GM18868 (cell line): Measurements from ENCODE around the gene ZNF322.
"Not testable (repeated sequence)": the region's sequence is repeated elsewhere in the genome, so short reads cannot be mapped to it uniquely, and the experiment has no call there.

Experiments used
- ATAC-seq: cut with Tn5 transposase; IDR thresholded peaks from one replicate; pipeline ENCODE4 v1.9.1; 2021; ENCODE audit warnings: mild to moderate bottlenecking, moderate library complexity; ENCODE audit not compliant: unreplicated experiment

ZNF322 gene, protein sequence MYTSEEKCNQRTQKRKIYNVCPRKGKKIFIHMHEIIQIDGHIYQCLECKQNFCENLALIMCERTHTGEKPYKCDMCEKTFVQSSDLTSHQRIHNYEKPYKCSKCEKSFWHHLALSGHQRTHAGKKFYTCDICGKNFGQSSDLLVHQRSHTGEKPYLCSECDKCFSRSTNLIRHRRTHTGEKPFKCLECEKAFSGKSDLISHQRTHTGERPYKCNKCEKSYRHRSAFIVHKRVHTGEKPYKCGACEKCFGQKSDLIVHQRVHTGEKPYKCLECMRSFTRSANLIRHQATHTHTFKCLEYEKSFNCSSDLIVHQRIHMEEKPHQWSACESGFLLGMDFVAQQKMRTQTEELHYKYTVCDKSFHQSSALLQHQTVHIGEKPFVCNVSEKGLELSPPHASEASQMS

DNA sequence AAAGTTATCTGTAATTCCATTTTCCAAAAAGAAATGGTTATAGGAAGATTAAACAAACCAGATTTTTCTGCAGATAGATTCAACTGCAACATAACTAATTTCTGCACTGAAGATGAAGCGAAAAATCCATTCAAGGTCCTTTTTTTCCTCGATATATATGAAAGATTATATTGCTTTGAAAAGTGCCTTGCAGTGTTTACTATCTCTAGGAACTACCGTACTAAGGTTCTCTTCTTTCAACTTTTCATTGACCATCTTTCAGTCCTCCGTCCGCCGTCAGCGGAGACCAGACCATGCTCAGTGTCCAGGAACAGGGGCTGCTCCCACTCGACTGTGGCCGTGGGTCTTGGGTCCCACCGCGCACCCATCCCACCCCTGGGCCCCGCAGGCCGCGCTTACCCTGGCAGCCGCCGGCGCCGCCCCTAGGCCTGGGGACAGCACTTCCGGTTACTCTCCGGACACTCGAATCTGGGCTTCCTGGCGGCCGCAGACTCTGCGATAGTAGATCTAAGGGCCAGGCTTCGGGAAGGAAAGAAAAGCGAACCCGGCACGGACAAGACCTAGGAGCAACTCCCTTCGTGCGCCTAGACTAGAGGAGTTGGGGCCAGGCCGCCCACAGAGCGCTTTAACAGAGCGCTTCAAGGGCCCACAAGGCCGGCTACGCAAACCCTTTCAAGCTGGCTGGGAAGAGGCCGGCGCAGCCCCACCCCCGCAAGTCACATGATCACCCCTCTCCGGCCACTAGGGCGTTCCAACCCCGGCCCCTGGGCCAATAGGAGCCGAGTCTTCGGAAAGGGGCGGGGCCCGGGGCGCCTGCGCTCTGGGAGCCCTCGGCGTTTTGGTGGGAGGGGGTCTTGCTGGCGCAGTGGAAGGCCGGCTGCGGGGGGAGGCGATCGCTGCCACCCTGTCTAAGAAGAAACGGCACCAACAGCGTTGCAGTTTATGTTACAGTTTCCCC lies at the start of gene ZNF322:
TSS of gene ZNF322 (minus strand) at position 705 of the 958 bp plus-strand sequence. CDS start 21,193 bp downstream, outside the sequence.
- peak; percentile 98 for ATAC-seq

DNA sequence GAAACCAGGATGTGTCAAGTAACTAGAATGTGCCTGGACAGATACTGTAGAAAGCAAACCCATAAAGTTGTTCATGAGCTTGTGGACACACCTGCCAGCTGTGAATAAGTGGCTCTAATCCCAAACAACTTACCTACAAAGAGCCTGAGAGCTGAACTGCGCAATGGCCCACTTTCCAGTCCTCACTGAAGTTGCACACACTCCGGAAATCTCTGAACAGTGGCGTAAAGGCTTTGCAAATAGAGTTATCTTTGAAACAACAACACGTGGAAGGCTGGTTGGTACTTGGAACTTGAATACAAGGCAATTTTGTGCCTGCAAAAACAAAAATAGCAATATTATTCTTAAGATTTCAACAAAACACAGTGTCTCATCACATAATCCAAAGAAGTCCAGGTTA lies 46.2 kb upstream of the ZNF322 start:
- not testable (repeated sequence) for ATAC-seq

DNA sequence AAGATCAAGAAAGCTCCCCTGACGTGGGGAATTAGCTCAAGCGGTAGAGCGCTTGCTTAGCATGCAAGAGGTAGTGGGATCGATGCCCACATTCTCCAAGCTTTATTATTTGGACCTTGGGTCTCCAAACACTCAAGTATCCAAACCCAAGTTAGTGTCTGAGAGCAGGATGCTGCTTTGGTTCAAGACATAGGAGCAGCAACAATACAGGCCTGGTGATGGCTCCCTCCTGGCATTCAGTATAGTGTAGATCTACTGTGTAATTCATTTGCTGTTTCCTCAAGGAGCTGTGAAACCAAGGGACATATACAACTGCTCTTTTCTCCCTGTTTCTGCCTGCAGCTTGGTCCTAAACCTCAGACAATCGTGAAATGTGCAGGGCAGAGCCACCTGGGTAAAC lies 45.8 kb upstream of the ZNF322 start:
- ATAC-seq = not testable (repeated sequence)

DNA sequence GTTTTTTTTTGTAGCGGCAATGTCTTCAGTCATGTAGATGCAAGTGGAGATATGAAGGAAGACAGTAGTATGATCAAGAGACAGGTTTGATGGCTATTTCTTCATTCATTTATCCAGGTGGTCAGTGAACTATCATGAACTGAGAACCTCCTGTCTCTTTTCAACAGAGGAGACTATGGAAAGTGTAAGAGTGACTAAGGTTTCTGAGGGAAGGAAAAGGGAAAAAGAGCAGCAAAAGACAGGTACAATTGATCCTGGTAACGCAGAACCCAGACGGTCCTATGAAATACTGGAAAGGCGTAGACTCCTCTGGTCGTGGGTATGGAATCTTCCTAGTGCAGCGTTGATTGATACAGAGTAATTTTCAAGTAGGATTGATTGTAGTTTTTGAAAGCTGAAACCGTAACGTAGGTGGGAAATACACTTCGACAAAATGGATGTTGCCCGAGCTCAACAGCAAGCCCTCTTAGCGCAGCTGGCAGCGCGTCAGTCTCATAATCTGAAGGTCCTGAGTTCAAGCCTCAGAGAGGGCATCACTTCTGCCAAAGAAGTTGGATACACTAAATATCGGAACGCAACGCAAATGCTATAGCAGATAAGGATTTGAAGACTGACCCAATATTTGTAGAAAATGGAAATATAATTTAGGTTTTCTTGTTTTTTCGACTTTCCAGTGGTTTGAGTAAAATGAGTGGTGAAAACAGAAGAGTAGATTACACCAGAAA lies 41.6 kb upstream of the ZNF322 start:
- ATAC-seq = not testable (repeated sequence)

DNA sequence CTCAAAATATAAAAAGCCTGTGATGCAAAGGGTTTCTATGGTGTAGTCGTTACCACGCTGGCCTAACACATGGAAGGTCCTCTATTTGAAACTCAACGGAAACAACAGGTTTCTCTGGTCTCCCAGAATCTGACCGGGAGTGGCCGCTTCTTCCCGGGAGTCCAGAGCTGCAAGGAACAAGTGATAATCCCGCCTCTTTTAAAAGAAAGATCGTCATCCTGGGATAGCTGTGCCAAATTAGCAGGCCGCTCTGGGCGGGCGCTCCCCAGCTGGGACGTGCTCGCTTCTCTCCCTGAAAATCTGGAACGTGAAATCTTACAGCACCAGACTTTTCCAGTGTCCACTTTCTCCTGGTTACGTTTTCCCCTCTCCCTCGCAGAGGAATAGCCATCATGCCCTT lies 38.0 kb upstream of the ZNF322 start:
- not testable (repeated sequence) for ATAC-seq

DNA sequence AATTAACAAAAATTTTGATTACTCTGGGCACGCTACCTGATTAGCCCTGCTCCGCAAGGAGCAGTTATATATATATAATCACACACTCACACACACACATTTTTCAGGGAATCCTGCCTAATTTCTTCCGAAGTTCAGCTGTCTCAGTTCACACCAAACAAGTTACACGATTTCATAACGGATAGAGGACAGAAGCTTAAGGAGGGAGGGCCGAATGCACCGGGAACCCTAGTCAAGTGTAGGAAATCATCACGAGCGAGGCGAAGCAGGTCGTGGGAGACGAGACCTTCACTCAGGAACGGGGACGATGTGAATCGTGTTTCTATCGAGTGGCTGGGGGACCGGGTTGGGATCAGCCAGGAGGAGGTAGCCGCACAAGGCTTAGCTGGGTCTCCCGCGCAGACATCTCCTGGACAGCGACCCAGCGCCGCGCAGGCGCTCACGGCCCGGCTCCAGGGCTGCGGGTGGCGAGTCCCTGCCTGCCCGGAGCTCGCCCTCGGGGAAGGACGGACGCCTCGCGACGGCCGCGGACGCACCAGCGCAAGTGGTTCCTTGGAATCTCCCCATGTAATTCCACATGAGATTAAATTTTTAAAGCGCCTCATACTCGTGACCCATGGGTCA lies 29.9 kb upstream of the ZNF322 start:
- ATAC-seq = not testable (repeated sequence)

DNA sequence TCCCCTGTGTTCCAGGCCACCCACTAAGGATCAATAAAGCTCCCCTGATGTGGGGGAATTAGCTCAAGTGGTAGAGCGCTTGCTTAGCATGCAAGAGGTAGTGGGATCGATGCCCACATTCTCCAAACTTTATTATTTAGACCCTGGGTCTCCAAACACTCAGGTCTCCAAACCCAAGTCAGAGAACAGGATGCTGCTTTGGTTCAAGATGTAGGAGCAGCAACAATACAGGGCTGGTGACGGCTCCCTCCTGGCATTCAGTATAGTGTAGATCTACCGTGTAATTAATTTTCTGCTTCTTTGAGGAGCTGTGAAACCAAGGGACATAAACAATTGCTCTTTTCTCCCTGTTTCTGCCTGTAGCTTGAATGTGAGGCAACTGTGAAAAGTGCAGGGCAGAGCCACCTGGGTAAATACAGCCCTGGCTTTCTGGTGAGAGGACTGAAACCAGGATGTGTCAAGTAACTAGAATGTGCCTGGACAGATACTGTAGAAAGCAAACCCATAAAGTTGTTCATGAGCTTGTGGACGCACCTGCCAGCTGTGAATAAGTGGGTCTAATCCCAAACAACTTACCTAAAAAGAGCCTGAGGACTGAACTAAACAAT lies 23.0 kb upstream of the ZNF322 start:
- not testable (repeated sequence) for ATAC-seq

DNA sequence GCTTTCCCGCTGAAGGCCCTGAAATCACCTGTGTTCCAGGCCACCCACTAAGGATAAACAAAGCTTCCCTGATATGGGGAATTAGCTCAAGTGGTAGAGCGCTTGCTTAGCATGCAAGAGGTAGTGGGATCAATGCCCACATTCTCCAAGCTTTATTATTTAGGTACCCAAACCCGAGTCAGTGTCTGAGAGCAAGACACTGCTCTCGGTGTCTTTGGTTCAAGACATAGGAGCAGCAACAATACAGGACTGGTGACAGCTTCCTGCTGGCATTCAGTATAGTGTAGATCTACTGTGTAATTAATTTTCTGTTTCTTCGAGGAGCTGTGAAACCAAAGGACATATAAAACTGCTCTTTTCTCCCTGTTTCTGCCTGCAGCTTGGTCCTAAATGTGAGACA lies 13.7 kb upstream of the ZNF322 start:
- ATAC-seq = not testable (repeated sequence)

DNA sequence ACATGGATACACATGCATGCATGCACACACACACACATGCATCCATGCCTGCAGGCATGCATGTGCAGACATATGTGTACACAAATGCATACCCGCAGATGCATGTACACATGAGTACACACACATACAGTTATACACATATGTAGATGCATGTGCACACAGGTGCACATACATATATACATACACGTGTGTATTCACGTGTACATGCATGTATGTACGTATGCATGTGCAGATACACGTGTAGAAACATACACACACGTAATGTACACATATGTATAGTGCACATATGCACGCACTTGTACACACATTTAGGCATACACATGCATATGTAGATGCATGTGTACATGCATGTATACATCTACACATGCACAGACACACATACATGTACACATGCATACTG lies 11.0 kb upstream of the ZNF322 start:
- ATAC-seq = not testable (repeated sequence)

DNA sequence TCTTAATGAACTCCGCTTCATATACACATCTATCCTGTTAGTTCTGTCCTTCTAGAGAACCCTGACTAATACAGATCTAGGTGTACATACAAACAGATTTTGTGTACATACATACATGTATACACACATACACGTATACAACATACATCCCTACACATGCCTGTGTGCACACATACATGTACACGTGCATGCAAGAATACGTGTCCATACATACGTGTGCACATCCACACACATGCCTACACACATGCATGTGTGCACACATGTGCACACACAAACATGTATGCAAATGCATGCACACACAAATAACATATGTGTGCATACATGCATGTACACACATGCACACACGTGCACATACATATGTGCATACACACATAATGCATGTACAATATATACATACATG lies 10.5 kb upstream of the ZNF322 start:
- ATAC-seq = not testable (repeated sequence)

DNA sequence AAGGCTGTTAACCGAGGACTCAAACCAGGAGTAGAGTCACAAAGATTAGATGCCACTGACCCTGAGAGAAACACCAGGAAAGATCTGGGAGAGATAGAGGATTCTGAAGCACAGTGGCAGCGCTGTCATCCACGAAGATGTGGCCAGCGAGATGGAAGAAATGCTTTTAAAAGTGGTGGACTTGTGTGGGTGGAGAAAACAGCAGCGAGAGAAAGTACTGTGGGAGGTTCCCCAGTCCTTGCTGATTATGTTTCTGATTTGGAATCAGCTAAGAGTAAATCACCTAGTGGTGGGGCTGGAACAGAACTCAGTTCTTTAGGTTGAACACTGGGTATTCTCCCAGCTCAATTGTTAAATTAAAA lies 435 bp upstream of the ZNF322 start:
- peak; percentile 28 for ATAC-seq

DNA sequence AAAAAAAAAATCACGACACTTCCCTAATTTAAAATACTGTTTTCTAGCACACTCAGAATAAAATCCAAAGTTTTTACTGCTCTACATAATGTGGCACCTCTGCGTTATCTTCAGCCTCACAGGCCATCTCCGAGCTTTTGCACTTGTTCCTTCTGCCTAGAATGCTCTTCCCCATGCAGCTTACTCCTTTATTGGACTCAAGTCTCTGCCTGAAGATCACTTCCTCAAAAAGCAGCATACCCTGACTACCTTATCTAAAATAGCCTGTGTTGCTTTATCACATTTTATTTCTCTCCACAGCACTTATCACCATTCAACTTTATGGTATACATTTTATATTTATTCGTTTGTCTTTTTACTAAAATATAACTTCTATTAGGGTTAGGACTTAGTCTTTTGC lies 2.3 kb downstream of the ZNF322 start:
- no peak for ATAC-seq

DNA sequence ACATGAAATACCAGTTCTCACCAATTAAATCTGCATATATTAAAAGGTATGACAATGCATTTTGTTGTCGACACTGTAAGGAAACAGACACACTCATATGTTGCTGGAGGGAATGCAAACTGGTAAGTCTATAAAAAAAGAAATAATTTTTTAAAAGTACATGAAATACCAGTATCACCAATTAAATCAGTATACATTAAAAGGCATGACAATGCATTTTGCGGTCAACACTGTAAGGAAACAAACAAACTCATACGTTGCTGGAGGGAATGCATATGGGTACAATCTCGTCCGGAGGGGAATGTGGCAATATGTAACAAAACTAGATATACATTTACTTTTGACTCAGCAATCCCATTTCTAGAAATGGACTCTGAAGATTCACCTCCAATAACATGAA lies 6.5 kb downstream of the ZNF322 start:
- ATAC-seq = no peak

DNA sequence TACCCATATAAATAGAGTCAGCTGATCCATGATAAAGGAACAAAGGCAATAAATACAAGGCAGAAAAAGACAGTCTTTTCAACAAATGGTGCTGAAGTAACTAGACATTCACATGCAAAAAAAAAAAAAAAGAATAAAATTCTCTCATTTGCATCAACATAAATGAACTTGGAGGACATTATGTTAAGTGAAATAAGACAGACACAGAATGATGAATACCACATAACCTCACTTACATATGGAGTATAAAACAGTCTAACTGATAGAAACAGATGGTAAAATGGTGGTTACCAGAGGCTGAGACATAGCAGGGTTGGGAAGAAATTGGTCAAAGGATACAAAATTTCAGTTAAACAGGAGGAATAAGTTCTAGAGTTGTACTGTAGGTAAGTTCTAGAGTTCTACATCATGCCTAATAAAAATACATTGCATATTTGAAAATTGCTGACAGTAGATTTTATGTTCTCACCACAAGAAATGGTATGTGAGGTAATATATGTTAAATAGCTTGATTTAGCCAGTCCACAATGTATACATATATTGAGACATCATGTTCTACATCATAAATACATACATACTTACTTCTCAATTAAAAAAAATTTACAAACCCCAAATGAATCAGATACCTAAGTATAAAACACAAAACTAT lies 8.3 kb downstream of the ZNF322 start:
- no peak for ATAC-seq

DNA sequence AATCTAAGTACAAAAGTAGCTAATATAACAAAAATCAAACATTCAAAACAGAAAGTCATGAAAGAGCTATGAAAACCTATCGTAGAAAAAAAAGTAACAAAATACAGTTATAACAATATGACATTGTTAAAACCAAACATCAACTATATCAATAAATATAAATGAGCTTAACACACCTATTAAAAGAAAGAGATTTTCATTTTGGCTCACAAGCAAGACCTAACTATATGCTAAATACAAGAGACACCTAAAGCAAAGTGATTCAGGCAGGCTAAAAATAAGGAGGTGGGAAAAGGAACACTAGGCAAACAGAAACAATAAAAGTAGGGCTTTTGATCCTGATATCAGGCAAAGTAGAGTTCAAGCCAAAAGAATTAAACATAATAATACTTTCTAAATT lies 13.5 kb downstream of the ZNF322 start:
- no peak for ATAC-seq

DNA sequence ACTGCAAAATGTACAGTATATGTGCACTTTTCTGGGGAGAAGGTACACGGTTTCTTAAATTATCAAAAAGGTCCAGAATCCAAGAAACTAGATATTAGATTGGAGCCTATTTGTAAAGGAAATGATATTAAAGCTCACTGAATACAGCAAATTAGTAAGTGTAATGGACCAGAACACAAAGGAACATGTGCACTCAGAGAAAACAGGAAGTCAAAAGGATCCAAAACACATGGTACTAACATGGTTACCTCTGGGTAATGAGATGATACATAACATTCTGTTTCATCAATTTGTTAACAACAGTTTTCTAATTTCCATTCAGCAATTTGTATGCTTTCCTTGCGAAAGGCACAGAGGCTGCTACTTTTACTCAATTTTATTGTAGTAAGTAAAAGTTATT lies 18.7 kb downstream of the ZNF322 start:
- no peak for ATAC-seq

DNA sequence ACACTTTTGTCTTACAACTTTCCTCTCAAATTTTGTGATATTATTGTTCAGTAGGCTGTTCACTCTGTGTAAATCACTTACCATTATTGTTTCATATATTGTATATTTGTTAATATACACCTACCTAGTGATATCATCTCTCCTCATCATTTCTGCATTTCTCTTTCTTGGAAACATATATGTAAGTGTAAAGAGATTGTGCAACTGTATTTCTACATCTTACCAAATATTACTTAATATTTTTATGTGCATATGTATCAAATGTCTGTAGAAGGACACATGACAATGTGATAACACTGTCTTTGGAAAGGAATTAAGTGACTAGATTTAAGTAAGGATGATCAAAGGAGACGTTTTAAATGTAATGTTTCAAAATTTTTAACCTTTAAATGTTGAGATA lies 30.2 kb downstream of the ZNF322 start:
- no peak for ATAC-seq

DNA sequence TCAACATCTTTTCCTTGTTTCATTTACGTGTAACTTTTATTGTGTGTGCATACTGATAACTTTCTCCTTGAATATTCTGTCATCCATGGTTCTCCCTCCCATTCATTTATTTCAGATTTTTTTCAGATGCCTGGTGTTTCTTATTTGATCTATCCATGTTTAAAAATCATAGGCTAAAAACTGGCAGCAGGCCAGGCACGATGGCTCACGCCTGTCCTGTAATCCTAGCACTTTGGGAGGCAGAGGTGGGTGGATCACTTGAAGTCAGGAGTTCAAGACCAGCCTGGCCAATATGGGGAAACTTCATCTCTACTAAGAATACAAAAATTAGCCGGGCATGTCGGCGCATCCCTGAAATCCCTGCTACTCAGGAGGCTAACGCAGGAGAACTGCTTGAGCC lies 31.7 kb downstream of the ZNF322 start:
- ATAC-seq = no peak

DNA sequence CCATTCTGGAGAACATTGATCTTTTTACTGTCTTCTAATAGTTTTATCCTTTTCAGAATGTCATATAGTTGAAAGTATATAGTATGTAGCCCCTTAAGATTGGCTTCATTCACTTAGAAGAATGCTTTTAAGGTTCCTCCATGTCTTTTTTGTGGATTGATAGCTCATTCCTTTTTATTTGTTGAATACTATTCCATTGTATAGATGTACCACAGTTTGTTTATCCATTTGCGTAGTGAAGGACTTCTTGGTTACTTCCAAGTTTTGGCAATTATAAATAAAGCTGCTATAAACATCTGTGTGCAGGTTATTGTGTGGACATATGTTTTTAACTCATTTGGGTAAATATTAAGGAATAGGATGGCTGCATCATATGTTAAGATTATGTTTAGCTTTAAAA lies 35.0 kb downstream of the ZNF322 start:
- ATAC-seq = no peak

DNA sequence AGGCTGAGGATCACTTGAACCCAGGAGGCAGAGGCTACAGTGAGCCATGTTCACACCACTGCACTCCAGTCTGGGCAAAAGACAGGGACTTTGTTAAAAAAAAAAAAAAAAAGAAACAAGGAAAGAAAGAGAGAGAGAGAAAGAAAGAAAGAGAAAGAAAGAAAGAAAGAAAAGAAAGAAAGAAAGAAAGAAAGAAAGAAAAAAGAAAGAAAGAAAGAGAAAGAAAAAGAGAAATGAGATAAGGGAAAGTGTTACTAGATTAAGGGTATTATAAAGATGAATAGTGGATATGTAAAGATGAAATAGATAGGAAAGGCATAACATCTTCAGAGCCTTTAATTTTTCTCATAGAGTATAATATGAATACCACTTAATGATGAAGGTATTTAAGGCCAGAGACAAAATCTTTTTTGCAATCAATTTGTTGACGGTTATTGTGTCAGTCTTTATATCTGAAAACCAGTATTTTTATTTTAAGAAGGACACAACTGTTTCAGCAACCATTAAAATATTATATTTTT lies 36.1 kb downstream of the ZNF322 start:
- no peak for ATAC-seq
